Liver (tissue), 9 donors: ENCODE results near the gene ETV4. TPM values are rescaled to one million over a fixed set of nuclear protein-coding genes. Genes with fewer than 3 reads are reported as not detected.

Experiments used
- DNase-seq: peaks from one replicate; pipeline ENCODE4 v3.0.0-alpha.2; 2017; ENCODE audit warnings: low spot score
- H3K27ac ChIP-seq, 2 donors: one replicate each; pipeline ENCODE4 v1.7.0; 2013; ENCODE audit warnings: inconsistent platforms in 2 of 2, low read length in 2 of 2, control low read depth in 1 of 2, low read depth in 1 of 2, mild to moderate bottlenecking in 1 of 2
- H3K27me3 ChIP-seq, 4 donors: one replicate each; pipeline versions ENCODE4 v1.6.1 to v1.7.0; 2013; ENCODE audit warnings: low read length in 3 of 4, inconsistent platforms in 1 of 4, mild to moderate bottlenecking in 1 of 4, moderate library complexity in 1 of 4; ENCODE audit not compliant: control insufficient read depth in 4 of 4, insufficient read depth in 4 of 4
- H3K36me3 ChIP-seq, 4 donors: one replicate each; pipeline versions ENCODE4 v1.6.1 to v1.7.0; 2013; ENCODE audit warnings: low read length in 3 of 4, mild to moderate bottlenecking in 3 of 4, low read depth in 1 of 4, moderate library complexity in 1 of 4; ENCODE audit not compliant: control insufficient read depth in 4 of 4, insufficient read depth in 3 of 4
- H3K4me1 ChIP-seq, 4 donors: one replicate each; pipeline versions ENCODE4 v1.6.1 to v1.7.0; 2013; ENCODE audit warnings: low read length in 3 of 4, mild to moderate bottlenecking in 3 of 4, moderate library complexity in 1 of 4; ENCODE audit not compliant: control insufficient read depth in 4 of 4, insufficient read depth in 4 of 4
- H3K4me3 ChIP-seq, 3 donors: one replicate each; pipeline versions ENCODE4 v1.6.1 to v1.7.0; 2013; ENCODE audit warnings: low read length in 3 of 3, control low read depth in 1 of 3, low read depth in 1 of 3, mild to moderate bottlenecking in 1 of 3
- H3K9ac ChIP-seq, 2 donors: one replicate each; pipeline ENCODE4 v1.7.0; 2013; ENCODE audit warnings: low read length in 2 of 2, mild to moderate bottlenecking in 2 of 2, moderate library complexity in 2 of 2, control low read depth in 1 of 2, low read depth in 1 of 2
- H3K9me3 ChIP-seq, 4 donors: one replicate each; pipeline versions ENCODE4 v1.6.1 to v1.7.0; 2013; ENCODE audit warnings: low read length in 3 of 4; ENCODE audit not compliant: control insufficient read depth in 4 of 4
- ATF3 ChIP-seq: IDR thresholded peaks from 2 replicates; pipeline ENCODE4 v1.6.1; 2016; ENCODE audit warnings: antibody characterized with exemption
- CTCF ChIP-seq: fragments of 150-350 bp; IDR thresholded peaks from 2 replicates; pipeline ENCODE4 v1.5.1; 2017; ENCODE audit warnings: improper control_type of control experiment, low read depth, low read length; ENCODE audit not compliant: missing input control
- EGR1 ChIP-seq, 2 donors: IDR thresholded peaks; 2 replicates each; pipeline ENCODE4 v1.6.1; 2016 to 2018; ENCODE audit warnings: antibody characterized with exemption in 2 of 2, low read depth in 2 of 2
- FOXA2 ChIP-seq: IDR thresholded peaks from 2 replicates; pipeline ENCODE4 v1.6.1; 2016; ENCODE audit warnings: antibody characterized with exemption
- HNF4A ChIP-seq, 2 donors: conservative IDR thresholded peaks; 2 replicates each; pipeline ENCODE4 v1.6.1; 2016; ENCODE audit warnings: antibody characterized with exemption in 2 of 2, mild to moderate bottlenecking in 2 of 2
- JUND ChIP-seq, 2 donors: IDR thresholded peaks; 2 replicates each; pipeline ENCODE4 v1.6.1; 2016; ENCODE audit warnings: antibody characterized with exemption in 2 of 2
- MAX ChIP-seq: IDR thresholded peaks from 2 replicates; pipeline ENCODE4 v1.6.1; 2016; ENCODE audit warnings: antibody characterized with exemption
- NR2F2 ChIP-seq: IDR thresholded peaks from 2 replicates; pipeline ENCODE4 v1.6.1; 2016; ENCODE audit warnings: antibody characterized with exemption
- RXRA ChIP-seq, 2 donors: IDR thresholded peaks; 2 replicates each; pipeline ENCODE4 v1.6.1; 2017 to 2018; ENCODE audit warnings: antibody characterized with exemption in 2 of 2, mild to moderate bottlenecking in 1 of 2
- TAF1 ChIP-seq: conservative IDR thresholded peaks from 2 replicates; pipeline ENCODE4 v1.6.1; 2016; ENCODE audit warnings: antibody characterized with exemption, mild to moderate bottlenecking
- YY1 ChIP-seq: IDR thresholded peaks from 2 replicates; pipeline ENCODE4 v1.6.1; 2016; ENCODE audit warnings: antibody characterized with exemption, mild to moderate bottlenecking
- WGBS: extraction: QIAGEN DNeasy Blood & Tissue Kit; methylation state at CpG from one replicate; pipeline ENCODE4 v1.1.7; 2013; 5-methylcytosine and 5-hydroxymethylcytosine counted together
- polyA plus RNA-seq, 2 donors: library from polyadenylated mRNA; stranded (reverse) in 1 of 2; unstranded in 1 of 2; fragments of 200-250 nt in 1 of 2; fragments of >200 nt in 1 of 2; fragmentation: Nextera tagmentation in 1 of 2; extraction: Ambion mirVana in 1 of 2; gene quantifications; one replicate each; pipeline versions ENCODE4 v1.2.1 to v1.2.3, GENCODE V29; 2013 to 2015
- total RNA-seq, 2 donors: library from RNA; depleted of rRNA; stranded (reverse); fragments of >200 nt; gene quantifications; one replicate each; pipeline ENCODE4 v1.2.3, GENCODE V29; 2014
- TF ChIP-seq, protein P1 (sequence below): IDR thresholded peaks from 2 replicates; pipeline ENCODE4 v1.6.1; 2016; ENCODE audit warnings: antibody characterized with exemption
- donor health status: healthy.
- donor health status: healthy.
- donor health status: healthy.
- donor health status: healthy.
- donor health status: healthy.

ETV4 gene
- total and polyA plus RNA-seq, 4 donors: 0.08 to 1.1 (median 0.46) TPM

- Histone ChIP-seq H3K27me3 (no peaks in the 10 kb centered on the region), H3K9me3 (no peaks in the 10 kb centered on the region), H3K9ac (no peak overlapping the region), H3K27ac (no peak overlapping the region), H3K4me1 (no peaks in the 10 kb centered on the region), H3K36me3 (no peaks in the 10 kb centered on the region), H3K4me3 (no peak overlapping the region)
- 88% methylated on average over 9 of the region's 9 CpGs for WGBS
- TF ChIP-seq JUND (IDR thresholded peaks at IDR 0.05): no peak
- no peak for TF ChIP-seq EGR1 (IDR thresholded peaks at IDR 0.05; ENCODE audit: low read depth in 2 of 2)
- no peak for TF ChIP-seq TAF1
- TF ChIP-seq HNF4A (conservative IDR thresholded peaks at IDR 0.05): no peak
- TF ChIP-seq, protein P1, sequence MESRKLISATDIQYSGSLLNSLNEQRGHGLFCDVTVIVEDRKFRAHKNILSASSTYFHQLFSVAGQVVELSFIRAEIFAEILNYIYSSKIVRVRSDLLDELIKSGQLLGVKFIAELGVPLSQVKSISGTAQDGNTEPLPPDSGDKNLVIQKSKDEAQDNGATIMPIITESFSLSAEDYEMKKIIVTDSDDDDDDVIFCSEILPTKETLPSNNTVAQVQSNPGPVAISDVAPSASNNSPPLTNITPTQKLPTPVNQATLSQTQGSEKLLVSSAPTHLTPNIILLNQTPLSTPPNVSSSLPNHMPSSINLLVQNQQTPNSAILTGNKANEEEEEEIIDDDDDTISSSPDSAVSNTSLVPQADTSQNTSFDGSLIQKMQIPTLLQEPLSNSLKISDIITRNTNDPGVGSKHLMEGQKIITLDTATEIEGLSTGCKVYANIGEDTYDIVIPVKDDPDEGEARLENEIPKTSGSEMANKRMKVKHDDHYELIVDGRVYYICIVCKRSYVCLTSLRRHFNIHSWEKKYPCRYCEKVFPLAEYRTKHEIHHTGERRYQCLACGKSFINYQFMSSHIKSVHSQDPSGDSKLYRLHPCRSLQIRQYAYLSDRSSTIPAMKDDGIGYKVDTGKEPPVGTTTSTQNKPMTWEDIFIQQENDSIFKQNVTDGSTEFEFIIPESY: no peak
- no peak for TF ChIP-seq FOXA2
- TF ChIP-seq YY1: no peak
- TF ChIP-seq ATF3: no peak
- no peak for TF ChIP-seq MAX
- TF ChIP-seq RXRA (IDR thresholded peaks at IDR 0.05): no peak
- no peak for DNase-seq
Observed at GRCh38 chr17:43588664-43589435, 42.7 kb upstream of the ETV4 start.

- Histone ChIP-seq H3K9ac (no peak overlapping the region), H3K4me1 (no peaks in the 10 kb centered on the region), H3K36me3 (no peaks in the 10 kb centered on the region), H3K27ac (no peak overlapping the region), H3K9me3 (no peaks in the 10 kb centered on the region), H3K4me3 (no peak overlapping the region), H3K27me3 (no peaks in the 10 kb centered on the region)
- no peak for DNase-seq
- WGBS: 78% methylated on average over 2 of the region's 2 CpGs
- TF ChIP-seq, protein P1: no peak
- TF ChIP-seq NR2F2 (no peak), CTCF (no peak), FOXA2 (no peak), TAF1 (no peak)
Observed at GRCh38 chr17:43588121-43588520, 42.0 kb upstream of the ETV4 start.
